NCI-H1048 (cell line): ENCODE results near the gene PRKN.

Source experiments
- DNase-seq: peaks from one replicate; lab custom pipeline; 2025; lab: John Stamatoyannopoulos, UW

The PRKN gene

DNA sequence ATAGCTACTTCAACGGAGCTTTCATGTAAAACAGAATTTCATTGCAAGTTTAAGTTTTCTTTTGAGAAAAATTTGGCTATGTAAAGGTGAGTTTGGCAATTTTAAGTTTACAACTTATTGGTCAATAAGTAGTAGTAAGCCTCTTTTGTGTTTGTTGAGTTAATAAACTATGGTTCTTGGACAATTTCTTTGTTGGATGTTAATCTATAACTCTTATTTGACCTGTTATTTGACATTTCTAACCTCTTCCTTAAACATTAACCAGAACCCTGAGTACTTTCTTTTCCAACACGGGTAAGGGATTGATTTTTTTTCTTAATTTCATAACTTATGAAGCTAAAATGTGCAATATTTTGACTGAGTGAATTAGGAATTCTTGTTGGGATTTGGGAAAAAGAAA, 354.4 kb downstream of the PRKN start:
- DNase-seq, result no peak

DNA sequence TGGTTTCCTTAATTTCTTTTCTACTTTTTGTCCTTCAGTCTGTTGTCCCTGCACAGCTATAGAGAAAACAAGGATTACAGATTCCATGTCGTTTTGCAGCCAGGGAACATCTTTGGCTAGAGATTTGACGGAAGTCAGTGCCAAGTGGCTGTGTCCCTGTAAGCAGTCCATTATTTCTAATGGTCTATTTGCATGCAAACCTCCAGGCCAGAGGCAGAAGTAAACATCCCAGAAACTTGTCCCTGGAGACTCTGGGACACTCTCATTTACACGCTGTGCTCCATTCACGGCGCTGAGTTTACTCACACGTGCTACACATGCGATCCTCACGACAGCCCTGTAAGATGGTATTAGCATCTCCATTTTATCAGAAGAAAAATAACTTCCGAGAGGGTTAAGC, 355.5 kb downstream of the PRKN start:
- DNase-seq, result no peak

DNA sequence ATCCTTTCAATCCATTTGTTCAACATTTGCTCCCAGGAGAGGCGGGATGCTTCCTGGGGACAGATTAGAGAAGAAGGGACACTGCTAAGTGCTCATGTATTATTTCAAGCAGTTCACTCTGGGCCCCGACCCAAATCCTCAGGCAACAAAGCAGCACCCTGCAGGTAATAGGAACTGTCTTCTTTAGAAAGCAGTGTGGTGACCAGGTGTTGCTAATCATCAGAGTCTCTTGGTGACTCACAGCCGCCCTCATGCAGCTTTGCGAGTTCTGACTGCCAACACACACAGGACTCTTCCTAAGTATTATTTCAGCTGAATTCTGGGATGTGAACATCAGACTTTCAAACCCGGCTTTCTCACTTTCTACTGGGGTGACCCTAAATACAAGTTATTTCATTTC, 356.4 kb downstream of the PRKN start:
- no peak for DNase-seq

DNA sequence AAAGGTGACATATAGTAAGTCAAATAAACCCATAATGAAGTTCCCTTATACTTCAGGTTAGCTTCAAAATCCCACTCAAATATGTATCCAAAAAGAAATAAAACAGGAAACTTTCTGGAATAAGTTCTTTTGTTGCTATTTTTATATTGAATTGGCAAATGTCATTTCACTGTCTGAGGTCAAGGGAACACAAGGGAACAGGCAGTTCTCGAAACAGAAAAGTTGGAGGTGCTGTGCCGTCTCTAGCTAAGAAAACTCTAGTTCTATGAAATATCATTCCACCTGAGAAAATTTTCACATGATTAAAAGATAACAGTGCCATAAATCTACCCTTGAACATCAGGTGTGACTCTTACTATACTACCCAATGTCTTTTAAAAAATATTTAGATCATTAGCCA, 358.5 kb downstream of the PRKN start:
- DNase-seq, result no peak

DNA sequence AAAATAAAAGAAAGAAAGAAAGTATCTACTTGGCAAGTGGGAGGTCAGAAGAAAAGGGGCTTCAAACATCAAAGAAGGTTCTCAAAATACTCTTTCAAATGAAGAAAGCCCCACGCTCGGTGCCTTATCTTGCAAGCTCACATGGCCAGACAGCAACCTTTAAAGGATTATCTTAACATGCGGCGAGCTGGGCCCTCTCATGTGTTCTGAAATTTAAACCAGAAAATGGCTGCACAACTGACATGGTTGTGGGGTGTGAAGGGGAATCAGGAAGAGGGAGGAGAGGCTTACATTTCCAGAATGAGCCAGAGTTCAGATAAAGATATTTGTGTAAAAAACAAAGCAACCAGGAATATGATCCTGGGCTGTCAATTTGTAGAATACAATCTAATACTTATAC, 363.1 kb downstream of the PRKN start:
- no peak for DNase-seq

DNA sequence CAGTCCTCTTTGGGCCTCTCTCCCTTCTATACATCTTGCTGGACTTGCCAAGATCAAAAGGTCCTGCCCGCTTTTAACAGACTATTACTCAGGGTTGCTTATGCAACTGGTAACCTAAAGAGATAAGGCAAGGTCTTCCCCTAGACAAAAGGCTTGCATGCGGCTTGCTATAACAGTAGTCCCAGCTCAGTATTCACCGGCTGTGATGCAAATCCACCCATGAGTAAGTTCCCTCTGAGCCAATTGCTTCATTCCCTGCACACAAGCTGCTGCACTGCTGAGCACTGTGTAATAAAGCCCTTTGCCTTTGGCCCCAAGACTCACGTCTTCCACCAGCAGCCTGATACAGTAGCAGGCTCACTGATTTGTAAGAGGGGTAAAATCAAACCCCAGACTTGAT, 363.8 kb downstream of the PRKN start:
- no peak for DNase-seq

DNA sequence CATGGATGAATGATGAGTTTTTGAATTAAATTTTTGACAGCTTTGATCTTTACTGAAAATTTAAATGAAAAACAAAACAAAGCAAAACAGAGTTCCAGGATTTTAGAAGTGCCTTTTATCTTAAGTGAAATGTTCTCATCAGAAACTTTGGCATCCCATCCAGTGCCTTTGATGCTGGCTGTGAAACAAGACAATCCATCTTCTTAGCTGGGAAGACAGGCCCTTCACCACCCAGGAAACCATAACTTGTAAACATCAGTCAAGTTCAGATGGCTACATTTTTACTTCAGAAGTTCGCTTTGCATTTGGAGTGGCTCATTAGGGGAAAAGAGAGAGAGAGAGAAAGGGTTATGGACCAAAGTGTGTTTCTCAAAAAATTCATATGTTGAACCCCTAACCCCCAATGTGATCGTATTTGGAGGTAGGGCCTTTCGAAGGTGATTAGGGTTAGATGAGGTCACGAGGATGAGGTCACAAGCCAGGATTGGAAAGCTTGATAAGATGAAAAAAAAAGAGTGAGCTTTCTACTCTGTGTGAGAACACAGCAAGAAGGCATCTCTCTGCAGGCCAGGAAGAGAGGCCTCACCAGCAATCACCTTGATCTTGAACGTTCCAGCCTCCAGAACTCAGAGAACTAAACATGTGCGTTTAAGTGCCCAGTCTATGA, 366.5 kb downstream of the PRKN start:
- no peak for DNase-seq

DNA sequence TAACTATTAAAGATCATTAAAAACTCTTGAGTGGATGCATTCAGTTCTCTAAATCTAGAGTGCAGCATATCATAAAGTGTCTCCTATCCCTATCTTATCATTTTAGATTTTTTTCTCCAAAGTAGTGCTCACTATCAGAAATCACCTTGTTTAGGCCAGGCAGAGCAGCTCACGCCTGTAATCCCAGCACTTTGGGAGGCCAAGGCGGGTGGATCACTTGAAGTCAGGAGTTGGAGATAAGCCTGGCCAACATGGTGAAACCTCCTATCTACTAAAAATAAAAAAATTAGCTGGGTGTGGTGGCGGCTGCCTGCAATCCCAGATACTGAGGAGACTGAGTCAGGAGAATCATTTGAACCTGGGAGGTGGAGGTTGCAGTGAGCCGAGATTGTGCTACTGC, 368.9 kb downstream of the PRKN start:
- no peak for DNase-seq

DNA sequence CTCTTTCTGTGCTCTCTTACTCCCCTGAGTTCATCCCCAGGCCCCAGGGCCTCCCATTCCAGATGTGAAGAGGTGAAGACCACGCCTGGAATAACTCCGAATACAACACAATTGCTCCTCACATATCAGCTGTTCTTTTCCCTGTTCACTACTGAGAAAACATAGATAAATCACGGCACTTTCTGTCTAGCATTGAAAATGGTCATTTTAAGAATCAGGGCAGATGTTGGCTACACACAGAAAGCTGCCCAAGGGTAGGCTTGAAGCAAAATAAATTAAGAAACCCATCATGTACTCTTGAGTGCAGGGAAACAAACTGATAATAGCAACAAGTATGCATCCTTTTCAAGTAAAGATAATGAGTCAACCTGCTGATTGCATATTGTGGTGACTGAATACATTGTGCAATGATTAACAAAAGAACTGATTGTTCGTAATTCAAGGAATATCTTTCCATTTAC, 382.5 kb downstream of the PRKN start:
- no peak for DNase-seq

DNA sequence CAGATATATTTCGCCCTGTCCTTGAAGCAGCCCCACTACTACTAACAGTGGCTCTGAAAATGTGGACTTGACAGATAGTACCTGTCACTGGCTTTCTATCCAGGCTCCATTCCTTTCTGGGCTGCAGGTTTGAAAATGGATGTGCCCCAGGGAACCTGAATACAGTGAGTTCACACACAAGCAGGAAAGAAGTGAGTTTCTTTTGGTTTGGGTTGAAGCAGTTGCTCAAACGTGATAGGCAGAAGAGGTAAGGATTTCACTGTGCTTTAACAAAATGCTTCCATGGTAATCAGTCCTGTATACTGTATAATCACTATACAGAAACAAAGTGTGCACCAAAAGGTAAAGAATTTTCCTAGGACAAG, 382.9 kb downstream of the PRKN start:
- no peak for DNase-seq

DNA sequence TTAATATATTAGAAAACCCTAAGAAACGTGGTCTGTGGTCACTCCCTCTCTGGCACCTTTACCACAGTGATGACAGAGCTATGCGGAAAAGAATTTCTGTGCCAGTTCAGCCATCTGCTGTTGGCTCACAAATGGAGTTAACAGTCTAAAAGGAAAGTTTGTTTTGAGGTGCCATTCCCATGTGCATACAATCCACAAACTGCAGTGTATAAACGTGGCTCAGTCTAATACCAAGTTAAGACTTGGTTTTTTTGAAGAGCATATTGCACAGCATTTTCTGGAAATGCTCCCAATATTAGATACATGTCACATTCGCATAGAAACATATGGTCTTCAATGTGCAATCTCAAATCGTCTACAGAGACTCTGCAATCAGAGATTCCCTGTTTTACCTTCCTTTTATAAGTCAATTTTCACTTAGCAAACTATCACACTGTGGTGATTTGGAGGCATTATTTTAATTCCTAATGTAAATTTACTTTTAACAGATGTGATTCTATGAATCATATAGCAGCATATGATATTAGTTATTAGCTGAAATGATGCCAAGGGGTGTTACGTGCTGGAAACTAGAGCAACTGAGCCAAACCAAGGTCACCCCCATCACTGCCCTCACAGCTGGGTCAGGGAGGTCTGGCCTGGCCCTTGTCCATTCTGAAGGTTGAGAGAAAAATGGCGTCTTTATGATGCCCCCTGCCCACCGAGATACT, 383.5 kb downstream of the PRKN start:
- no peak for DNase-seq

DNA sequence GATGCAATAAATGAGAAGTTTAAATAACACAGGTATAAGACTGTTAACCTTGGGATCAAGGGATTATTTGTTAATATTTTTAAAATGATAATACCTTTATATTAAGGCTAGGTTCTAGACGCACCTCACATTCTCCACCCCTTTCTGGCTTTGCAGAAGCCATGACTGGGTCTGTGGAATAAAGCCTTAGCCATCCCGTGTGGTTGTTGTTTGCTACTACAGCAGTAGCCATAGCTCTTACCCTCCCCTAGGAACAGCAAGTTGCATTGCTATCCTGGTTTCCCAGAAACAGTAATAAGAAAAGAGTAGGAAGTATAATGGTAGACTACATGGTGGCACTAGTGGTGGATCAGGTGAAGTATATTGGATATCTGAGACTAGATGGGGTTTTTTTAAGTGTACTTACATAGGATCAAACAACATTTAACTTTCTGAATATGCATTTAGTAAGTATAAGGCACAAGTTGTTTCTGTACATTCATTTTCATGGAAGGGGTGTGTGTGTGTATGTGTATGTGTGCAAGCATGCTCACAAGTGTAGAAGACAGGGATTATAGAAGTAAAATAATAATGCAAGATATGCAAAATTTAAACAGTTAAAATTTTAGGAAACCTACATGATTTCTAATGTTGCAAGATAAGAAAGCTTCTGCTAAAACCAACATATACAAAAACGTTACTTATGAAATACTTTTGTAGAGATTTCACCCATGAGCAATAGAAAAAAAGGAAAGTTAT, 384.2 kb downstream of the PRKN start:
- DNase-seq, result no peak

DNA sequence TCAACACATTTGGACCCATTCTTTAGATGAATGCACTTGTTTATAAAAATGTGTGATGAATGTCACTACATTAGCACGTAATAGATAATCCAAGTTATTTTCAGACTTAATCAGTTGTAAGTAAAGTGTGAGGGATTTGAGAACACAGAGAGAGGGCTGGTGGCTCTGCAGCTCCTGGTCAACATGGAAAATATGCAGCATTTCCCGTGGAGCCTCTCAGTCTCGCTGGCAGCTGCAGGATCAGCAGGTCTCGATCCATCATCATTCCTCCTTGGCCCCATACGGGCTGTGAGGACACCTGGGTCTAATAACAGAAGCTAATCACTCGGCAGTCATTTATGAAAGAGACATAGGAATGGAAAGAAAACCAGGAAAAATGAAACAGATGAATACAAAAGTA, 390.2 kb downstream of the PRKN start:
- DNase-seq, result no peak

DNA sequence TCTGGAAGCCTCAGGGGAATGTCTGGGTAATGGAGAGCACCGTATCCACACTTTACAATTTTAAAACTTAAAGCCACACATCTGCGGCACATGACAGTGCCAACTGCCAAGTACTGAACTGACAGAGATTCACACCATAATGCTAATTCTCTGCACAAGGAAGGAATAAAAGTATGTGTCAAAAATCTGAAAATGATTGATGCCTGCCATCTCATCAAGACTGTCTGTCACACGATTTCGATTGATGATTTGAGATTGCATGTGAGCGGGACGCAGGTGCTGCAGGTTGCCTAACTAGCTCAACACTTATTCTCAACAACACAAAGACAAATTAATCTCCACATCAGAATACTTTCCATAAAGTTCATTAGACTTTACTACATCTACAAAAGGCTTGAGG, 391.2 kb downstream of the PRKN start:
- no peak for DNase-seq

DNA sequence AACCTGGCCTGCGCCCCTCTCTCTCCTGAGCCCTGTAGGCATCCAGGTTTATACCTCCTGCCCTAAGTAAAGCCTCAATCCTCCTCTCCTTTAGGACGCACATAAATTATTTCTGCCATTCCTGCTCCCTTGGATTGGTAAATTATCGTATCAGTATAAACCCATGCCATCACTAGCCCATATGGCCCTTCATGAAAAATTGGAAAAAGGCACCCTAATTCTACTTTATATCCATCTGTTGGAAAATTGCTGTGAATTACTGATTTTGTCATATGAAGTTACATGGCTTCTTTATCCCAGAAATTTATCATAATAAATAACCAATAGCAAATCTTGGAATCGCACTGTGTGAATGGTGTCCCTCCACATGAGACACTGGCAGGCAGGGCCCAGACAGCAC, 395.2 kb downstream of the PRKN start:
- DNase-seq, result no peak

DNA sequence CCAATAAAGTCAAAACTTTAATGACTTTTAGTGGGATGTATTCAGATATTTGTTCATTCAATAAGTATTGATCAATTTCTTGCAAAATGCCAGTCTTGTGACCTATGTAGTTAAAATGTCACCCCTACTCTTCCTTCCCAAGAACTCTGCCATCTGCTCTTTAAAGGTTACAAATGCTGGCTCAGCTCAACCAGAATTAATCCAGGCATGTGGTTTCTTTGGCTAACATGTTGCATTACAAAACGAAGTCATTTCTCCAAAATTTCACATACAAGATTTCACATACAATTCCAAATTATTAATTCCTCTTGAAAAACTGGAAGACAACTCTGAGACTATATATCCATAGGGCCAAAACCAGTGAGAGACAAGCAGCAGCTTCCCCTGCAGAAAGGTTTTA, 395.7 kb downstream of the PRKN start:
- DNase-seq, result no peak

DNA sequence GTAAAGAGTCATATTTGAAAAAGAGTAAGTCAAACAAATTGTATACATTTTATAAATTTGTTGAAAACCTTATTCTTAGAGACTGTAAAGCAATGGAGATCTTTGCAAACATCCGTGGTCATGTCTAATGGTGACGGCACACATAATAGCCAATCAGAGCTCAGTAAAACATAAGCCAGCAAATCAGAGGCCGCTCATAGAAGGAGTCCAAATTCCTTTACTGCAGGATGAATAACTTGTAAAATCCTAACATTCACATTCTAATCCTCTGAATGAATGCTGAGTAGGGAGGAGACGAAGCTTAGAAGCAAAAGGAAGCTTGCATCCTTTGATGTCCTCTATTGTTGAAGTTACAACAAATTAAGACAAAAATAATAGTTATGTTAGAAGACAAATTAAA, 401.7 kb downstream of the PRKN start:
- no peak for DNase-seq

DNA sequence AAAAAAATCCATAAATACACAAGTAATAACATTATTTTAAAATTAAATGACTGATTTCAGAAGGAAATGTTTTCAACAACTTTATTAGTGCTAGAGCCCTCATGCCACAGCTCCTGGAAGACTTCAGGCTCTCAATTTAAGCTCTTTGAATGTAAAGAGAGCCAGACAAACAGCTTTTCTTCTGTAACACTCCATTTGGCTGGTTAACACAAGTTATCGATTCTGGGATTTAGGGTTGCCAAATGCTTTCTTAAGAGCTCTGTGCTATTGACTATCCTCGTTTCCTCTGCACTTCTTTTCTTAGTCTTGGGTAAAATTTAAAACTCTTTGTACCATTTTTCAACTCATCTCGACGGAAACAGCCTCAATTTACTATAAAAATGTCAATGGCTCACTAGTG, 402.5 kb downstream of the PRKN start:
- no peak for DNase-seq

DNA sequence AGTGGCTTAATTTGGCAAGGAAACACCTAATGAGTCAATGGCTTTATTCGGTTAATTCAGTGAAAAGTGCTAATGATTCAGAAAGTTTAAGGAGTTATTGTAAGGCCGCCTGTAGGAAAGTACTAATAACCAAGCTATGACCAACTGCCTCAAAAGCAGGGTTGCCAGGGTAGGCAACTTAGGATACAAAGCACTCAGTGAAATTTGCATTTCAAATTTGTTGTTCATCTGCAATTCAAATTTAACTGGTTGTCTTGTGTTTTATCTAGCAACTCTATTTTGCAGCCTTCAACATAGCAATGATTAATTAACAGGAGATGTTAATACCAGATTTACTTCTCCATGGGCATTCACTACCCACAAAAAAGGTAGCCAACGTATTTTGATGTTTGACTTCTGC, 412.3 kb downstream of the PRKN start:
- no peak for DNase-seq

DNA sequence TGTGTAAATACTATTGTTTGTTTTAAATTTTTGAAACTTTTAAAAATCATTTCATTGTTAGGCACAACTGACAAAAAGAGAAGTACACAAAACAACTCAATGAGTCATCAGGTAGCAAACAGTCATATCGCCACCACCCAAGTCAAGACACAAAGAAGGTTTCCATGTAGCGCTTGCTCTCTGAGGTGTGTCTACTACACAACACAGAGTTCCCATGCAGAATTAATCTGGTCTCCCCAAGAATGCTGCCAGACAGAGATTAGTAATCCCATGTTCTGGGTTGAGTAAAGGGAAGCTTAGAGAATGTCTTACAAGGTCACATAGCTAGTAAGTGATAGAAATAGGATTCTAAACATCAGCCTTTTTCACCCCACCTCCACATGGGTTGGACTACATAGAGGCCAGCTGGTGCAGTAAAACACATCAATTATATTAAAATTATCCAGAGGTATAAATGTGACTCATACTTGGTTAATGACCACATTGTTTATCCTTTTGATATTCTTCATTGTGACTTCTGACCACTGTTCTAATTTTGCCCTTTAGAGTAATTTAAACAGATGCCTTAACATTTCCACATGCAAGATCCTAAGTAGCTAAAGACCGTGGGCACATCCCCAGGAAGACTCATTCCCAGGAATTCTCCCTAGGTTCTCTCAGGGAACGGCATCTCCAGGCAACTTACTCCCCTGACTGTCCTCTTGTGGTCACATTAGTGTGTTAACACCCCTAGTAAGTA, 413.5 kb downstream of the PRKN start:
- no peak for DNase-seq

DNA sequence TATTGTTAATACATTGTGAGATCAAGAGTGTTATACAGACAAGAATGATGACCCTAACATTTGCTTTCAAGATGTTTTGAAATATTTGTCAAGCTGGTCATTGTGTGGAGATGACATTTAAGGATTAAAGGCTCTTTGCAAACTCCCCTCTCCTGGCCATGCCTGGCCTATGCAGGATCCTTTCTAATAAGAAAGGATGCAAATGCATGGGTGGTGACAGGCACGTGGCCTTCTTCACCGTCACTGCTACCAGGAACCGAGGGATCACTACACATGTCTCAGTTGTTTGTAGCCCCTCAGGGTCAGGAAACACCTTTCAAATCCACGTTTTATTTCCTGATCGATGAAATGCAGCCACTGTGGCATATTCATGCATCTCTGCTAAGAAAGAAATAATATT, 419.7 kb downstream of the PRKN start:
- no peak for DNase-seq

DNA sequence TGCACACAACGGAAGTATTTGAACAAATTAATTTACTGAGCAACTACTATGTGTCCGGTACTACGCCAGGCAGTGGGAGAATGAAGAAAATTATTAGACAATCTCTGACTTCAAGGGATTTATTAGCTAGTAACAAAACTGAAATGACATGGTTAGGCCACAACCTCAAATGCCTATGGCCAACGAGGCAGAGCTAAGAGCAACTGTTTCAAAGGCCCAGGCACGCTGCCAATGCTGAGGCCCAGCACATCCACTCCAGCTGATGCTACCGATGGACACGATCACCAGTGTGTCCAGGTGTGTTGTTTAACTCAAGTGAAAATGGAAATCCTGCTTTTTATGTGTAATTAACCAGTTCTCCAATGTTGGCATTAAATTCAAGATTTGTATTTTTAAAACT, 420.9 kb downstream of the PRKN start:
- no peak for DNase-seq

DNA sequence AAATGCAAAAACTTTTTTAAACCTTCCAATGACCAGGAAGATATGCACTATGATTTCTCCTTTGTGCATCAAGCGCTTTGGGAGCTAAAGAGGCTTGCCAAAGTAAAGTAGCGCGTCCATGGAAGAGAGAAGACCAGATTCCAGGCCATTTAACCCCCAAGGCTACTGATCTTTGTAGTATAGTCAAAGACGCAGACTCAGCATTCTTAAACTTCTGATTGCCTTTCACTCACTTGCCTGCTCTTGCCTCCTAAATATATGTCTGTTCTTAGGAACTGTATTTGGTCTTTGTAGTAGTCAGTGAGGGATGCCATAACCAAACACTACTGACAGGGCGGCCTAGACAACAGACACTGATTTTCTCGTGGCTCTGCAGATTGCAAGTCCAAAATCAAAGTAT, 426.4 kb downstream of the PRKN start:
- no peak for DNase-seq
